HepG2 (cell line): ENCODE data around the gene DENND2A. TPM values are rescaled to one million over a fixed set of nuclear protein-coding genes. Genes with fewer than 3 reads are reported as not detected.

Source experiments
- GMEB1 ChIP-seq: sonication (generic); formaldehyde crosslinking; IDR thresholded peaks from 2 replicates; pipeline ENCODE4 v1.5.1; 2020; ENCODE audit warnings: missing genetic modification reagents, mild to moderate bottlenecking, borderline replicate concordance
- ISX ChIP-seq: sonication (generic); formaldehyde crosslinking; conservative IDR thresholded peaks from 2 replicates; pipeline ENCODE4 v1.5.0; 2020; ENCODE audit warnings: missing genetic modification reagents
- NR2C2 ChIP-seq: sonication (generic); formaldehyde crosslinking; IDR thresholded peaks from 2 replicates; pipeline ENCODE4 v1.4.0; 2020; ENCODE audit warnings: missing genetic modification reagents, mild to moderate bottlenecking, moderate library complexity, borderline replicate concordance
- NR2F2 ChIP-seq: IDR thresholded peaks from 2 replicates; pipeline ENCODE4 v1.6.1; 2012; ENCODE audit warnings: low read depth, inconsistent platforms, borderline replicate concordance
- SRSF9 ChIP-seq: fragments of 200-400 bp; formaldehyde crosslinking; IDR thresholded peaks from 2 replicates; pipeline ENCODE4 v1.6.1; 2018; ENCODE audit warnings: borderline replicate concordance, mild to moderate bottlenecking, low read depth, low read length; ENCODE audit not compliant: insufficient read depth, poor library complexity, severe bottlenecking
- TEAD3 ChIP-seq: optimal IDR thresholded peaks from 2 replicates; pipeline ENCODE3; 2016; ENCODE audit warnings: borderline replicate concordance
- YY1 ChIP-seq: IDR thresholded peaks from 2 replicates; pipeline ENCODE4 v1.6.1; 2011; ENCODE audit warnings: low read length, low read depth, moderate library complexity, mild to moderate bottlenecking; ENCODE audit not compliant: insufficient read depth, insufficient replicate concordance
- ZBTB7B ChIP-seq: sonication (generic); formaldehyde crosslinking; IDR thresholded peaks from 2 replicates; pipeline ENCODE4 v1.4.0; 2020; ENCODE audit warnings: missing genetic modification reagents
- ZGPAT ChIP-seq: IDR thresholded peaks from 2 replicates; pipeline ENCODE4 v1.6.1; 2016; ENCODE audit warnings: mild to moderate bottlenecking
- ZNF20 ChIP-seq: sonication (generic); formaldehyde crosslinking; IDR thresholded peaks from 2 replicates; pipeline ENCODE4 v1.4.0; 2020; ENCODE audit warnings: mild to moderate bottlenecking, moderate library complexity, missing genetic modification reagents
- ZNF282 ChIP-seq: fragments of 450-650 bp; IDR thresholded peaks from 2 replicates; pipeline ENCODE4 v1.6.1; 2018; ENCODE audit not compliant: partially characterized antibody
- ZNF3 ChIP-seq: IDR thresholded peaks from 2 replicates; pipeline ENCODE4 v1.7.0; 2017; ENCODE audit warnings: inconsistent platforms
- ZNF496 ChIP-seq: sonication (generic); formaldehyde crosslinking; IDR thresholded peaks from 2 replicates; pipeline ENCODE4 v1.8.1; 2023; ENCODE audit warnings: mild to moderate bottlenecking, moderate library complexity, missing genetic modification reagents; ENCODE audit not compliant: insufficient replicate concordance
- ZNF776 ChIP-seq: sonication (generic); formaldehyde crosslinking; IDR thresholded peaks from 2 replicates; pipeline ENCODE4 v1.4.0; 2020; ENCODE audit warnings: mild to moderate bottlenecking, missing genetic modification reagents
- ZSCAN9 ChIP-seq: IDR thresholded peaks from 2 replicates; pipeline ENCODE4 v1.6.1; 2016; ENCODE audit warnings: borderline replicate concordance
- polyA plus RNA-seq, 8 experiments: library from polyadenylated mRNA; depleted of rRNA in 3 of 8; stranded (reverse) in 7 of 8; unstranded in 1 of 8; fragments of >200 nt; fragmentation: Illumina TruSeq in 4 of 8; extraction: Trizol in 4 of 8; gene quantifications; 2 replicates each; pipeline versions ENCODE4 v1.2.1 to v1.2.3, GENCODE V29; 2011 to 2016; ENCODE audit warnings: low read depth in 4 of 8, missing spikeins in 1 of 8, mixed read lengths in 1 of 8; ENCODE audit not compliant: insufficient read depth in 1 of 8
- total RNA-seq, 5 experiments: library from RNA; depleted of rRNA; stranded (reverse); fragments of >200 nt; fragmentation: Illumina TruSeq; extraction: Trizol; gene quantifications; 2 replicates each; pipeline ENCODE4 v1.2.3, GENCODE V29; 2016; ENCODE audit warnings: low read depth in 1 of 5
- TF ChIP-seq, protein P1 (sequence below): sonication (generic); formaldehyde crosslinking; IDR thresholded peaks from 2 replicates; pipeline ENCODE4 v1.5.0; 2020; ENCODE audit warnings: mild to moderate bottlenecking, missing genetic modification reagents
- TF ChIP-seq, protein P2 (sequence below): sonication (generic); formaldehyde crosslinking; IDR thresholded peaks from 2 replicates; pipeline ENCODE4 v1.8.1; 2023; ENCODE audit warnings: mild to moderate bottlenecking, moderate library complexity, missing genetic modification reagents
- TF ChIP-seq, protein P3 (sequence below): sonication (generic); formaldehyde crosslinking; IDR thresholded peaks from 2 replicates; pipeline ENCODE4 v1.8.0; 2022; ENCODE audit warnings: mild to moderate bottlenecking, missing genetic modification reagents; ENCODE audit not compliant: insufficient replicate concordance
- TF ChIP-seq, protein P4 (sequence below): sonication (generic); formaldehyde crosslinking; IDR thresholded peaks from 2 replicates; pipeline ENCODE4 v1.5.0; 2020; ENCODE audit warnings: mild to moderate bottlenecking, low read depth, missing genetic modification reagents, borderline replicate concordance

Gene DENND2A
- total and polyA plus RNA-seq, 2 of the 13 experiments (the other 11 are each of a cell fraction or from before 2014, with no cell fraction given) = not detected

DNA sequence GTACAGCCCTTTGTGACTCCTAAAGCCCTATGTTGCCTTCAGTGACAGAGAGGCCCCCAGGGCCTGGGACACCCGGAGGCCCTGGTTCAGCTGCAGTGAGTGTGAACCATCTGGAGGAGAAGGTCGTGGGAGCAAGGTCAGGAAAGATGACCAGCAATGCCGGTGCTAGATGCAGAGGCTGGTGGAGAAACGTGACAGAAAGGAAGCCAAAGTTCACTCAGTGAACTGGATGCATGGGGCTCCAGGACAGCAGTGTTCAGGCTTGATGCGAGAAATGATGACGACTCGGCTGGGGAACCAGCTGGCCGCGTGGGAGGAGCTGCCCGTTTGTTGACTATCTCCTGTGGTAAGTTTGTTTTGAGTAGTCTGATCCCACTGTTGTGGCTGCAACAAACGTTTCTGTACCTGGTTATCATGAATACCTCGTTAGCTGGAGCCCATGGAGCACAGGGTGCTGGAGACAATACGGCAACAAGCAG lies 107.2 kb downstream of the DENND2A start (continued):
- TF ChIP-seq ZNF3 (CRISPR knock-in tag) = peak; percentile 25; the same call in 1 of the 2 replicates
- no peak for TF ChIP-seq ZNF20
- no peak; the same call in 1 of the 2 replicates for TF ChIP-seq ZGPAT (CRISPR knock-in tag)
- TF ChIP-seq ISX (CRISPR knock-in tag) = no peak
- no peak for TF ChIP-seq ZBTB7B
- no peak for TF ChIP-seq GMEB1 (CRISPR knock-in tag)
- TF ChIP-seq TEAD3 (CRISPR knock-in tag) = peak; percentile 26
- TF ChIP-seq ZNF282 = no peak
- 0 out of 2 replicates have a peak, but pooled peaks have one; percentile 38 for TF ChIP-seq ZNF776 (CRISPR knock-in tag)
- TF ChIP-seq YY1 = no peak
- TF ChIP-seq, protein P1, sequence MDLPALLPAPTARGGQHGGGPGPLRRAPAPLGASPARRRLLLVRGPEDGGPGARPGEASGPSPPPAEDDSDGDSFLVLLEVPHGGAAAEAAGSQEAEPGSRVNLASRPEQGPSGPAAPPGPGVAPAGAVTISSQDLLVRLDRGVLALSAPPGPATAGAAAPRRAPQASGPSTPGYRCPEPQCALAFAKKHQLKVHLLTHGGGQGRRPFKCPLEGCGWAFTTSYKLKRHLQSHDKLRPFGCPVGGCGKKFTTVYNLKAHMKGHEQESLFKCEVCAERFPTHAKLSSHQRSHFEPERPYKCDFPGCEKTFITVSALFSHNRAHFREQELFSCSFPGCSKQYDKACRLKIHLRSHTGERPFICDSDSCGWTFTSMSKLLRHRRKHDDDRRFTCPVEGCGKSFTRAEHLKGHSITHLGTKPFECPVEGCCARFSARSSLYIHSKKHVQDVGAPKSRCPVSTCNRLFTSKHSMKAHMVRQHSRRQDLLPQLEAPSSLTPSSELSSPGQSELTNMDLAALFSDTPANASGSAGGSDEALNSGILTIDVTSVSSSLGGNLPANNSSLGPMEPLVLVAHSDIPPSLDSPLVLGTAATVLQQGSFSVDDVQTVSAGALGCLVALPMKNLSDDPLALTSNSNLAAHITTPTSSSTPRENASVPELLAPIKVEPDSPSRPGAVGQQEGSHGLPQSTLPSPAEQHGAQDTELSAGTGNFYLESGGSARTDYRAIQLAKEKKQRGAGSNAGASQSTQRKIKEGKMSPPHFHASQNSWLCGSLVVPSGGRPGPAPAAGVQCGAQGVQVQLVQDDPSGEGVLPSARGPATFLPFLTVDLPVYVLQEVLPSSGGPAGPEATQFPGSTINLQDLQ (CRISPR knock-in tag) = no peak
- TF ChIP-seq, protein P2, sequence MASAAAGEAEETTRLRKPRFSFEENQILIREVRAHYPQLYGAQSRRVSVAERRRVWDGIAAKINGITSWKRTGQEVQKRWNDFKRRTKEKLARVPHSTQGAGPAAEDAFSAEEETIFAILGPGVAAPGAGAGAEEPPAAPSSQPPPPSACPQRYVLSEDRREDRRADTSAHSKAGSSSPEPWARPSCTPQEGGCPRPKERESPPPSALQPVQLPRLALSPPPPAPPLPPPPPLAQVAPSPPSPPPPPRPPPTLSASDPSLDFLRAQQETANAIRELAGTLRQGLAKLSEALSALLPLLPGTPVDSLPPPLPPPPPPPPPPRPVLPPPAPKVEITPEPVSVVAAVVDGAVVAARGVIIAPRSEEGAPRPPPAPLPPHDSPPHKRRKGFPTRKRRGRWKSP (CRISPR knock-in tag) = no peak
- no peak; the same call in 1 of the 2 replicates for TF ChIP-seq NR2C2 (CRISPR knock-in tag)
- no peak for TF ChIP-seq NR2F2
- TF ChIP-seq SRSF9 = no peak
- TF ChIP-seq, protein P3, sequence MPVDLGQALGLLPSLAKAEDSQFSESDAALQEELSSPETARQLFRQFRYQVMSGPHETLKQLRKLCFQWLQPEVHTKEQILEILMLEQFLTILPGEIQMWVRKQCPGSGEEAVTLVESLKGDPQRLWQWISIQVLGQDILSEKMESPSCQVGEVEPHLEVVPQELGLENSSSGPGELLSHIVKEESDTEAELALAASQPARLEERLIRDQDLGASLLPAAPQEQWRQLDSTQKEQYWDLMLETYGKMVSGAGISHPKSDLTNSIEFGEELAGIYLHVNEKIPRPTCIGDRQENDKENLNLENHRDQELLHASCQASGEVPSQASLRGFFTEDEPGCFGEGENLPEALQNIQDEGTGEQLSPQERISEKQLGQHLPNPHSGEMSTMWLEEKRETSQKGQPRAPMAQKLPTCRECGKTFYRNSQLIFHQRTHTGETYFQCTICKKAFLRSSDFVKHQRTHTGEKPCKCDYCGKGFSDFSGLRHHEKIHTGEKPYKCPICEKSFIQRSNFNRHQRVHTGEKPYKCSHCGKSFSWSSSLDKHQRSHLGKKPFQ (CRISPR knock-in tag) = peak; percentile 89
- TF ChIP-seq, protein P4, sequence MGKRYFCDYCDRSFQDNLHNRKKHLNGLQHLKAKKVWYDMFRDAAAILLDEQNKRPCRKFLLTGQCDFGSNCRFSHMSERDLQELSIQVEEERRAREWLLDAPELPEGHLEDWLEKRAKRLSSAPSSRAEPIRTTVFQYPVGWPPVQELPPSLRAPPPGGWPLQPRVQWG (CRISPR knock-in tag) = no peak
- no peak for TF ChIP-seq ZSCAN9 (CRISPR knock-in tag)
- TF ChIP-seq ZNF496 = no peak
